Neural cell (in vitro differentiated cells): ENCODE results near the gene COL28A1. TPM values are rescaled to one million over a fixed set of nuclear protein-coding genes. Genes with fewer than 3 reads are reported as not detected.

Experiments
- H2AFZ ChIP-seq: fragments of 200-600, 300-800 bp; sonication (generic), shearing (Covaris generic); 2 replicates; pipeline ENCODE4 v1.6.0; 2014; ENCODE audit warnings: low read depth, mild to moderate bottlenecking, antibody characterized with exemption, low read length, moderate library complexity
- H3F3A ChIP-seq: fragments of 200-600 bp; shearing (Covaris generic); 2 replicates; pipeline ENCODE4 v1.6.1; 2016; ENCODE audit warnings: mild to moderate bottlenecking, moderate library complexity, mixed read lengths, antibody characterized with exemption, low read length; ENCODE audit not compliant: insufficient read depth, poor library complexity, severe bottlenecking
- H3K27ac ChIP-seq: fragments of 200-600, 300-800 bp; sonication (generic), shearing (Covaris generic); 2 replicates; pipeline ENCODE4 v1.5.1; 2014; ENCODE audit warnings: mild to moderate bottlenecking, low read length, moderate library complexity
- H3K27me3 ChIP-seq: fragments of 300-800, 200-600 bp; sonication (generic), shearing (Covaris generic); 2 replicates; pipeline ENCODE4 v1.6.0; 2014; ENCODE audit warnings: mild to moderate bottlenecking, low read depth, low read length, moderate library complexity; ENCODE audit not compliant: insufficient read depth
- H3K36me3 ChIP-seq: fragments of 300-800, 200-600 bp; sonication (generic), shearing (Covaris generic); 2 replicates; pipeline ENCODE4 v1.5.1; 2014; ENCODE audit warnings: mild to moderate bottlenecking, antibody characterized with exemption, low read length, moderate library complexity; ENCODE audit not compliant: insufficient read depth
- H3K4me2 ChIP-seq: fragments of 300-800, 200-600 bp; sonication (generic), shearing (Covaris generic); 2 replicates; pipeline ENCODE4 v1.6.0; 2014; ENCODE audit warnings: mild to moderate bottlenecking, low read length
- H3K4me3 ChIP-seq: fragments of 300-800, 200-600 bp; sonication (generic), shearing (Covaris generic); 2 replicates; pipeline ENCODE4 v1.5.1; 2014; ENCODE audit warnings: mild to moderate bottlenecking, low read length, moderate library complexity
- H3K79me2 ChIP-seq: fragments of 200-600 bp; shearing (Covaris generic); replicated peaks from 2 replicates; pipeline ENCODE4 v1.6.0; 2014; ENCODE audit warnings: mild to moderate bottlenecking, low read length, moderate library complexity; ENCODE audit not compliant: insufficient read depth
- H3K9ac ChIP-seq: fragments of 300-800, 200-600 bp; sonication (generic), shearing (Covaris generic); 2 replicates; pipeline ENCODE4 v1.6.1; 2016; ENCODE audit warnings: mild to moderate bottlenecking, low read length, mixed read lengths
- H3K9me2 ChIP-seq: fragments of 200-600 bp; shearing (Covaris generic); 2 replicates; pipeline ENCODE4 v1.6.1; 2016; ENCODE audit warnings: mild to moderate bottlenecking, low read length, mixed read lengths; ENCODE audit not compliant: insufficient read depth
- H3K9me3 ChIP-seq: fragments of 200-600, 300-800 bp; sonication (generic), shearing (Covaris generic); 2 replicates; pipeline ENCODE4 v1.6.1; 2016; ENCODE audit warnings: mild to moderate bottlenecking, mixed run types, low read length, moderate library complexity, mixed read lengths
- H4K20me1 ChIP-seq: fragments of 200-600 bp; shearing (Covaris generic); 2 replicates; pipeline ENCODE4 v1.6.1; 2016; ENCODE audit warnings: mild to moderate bottlenecking, mixed run types; ENCODE audit not compliant: insufficient read depth
- EP300 ChIP-seq: fragments of 450-650 bp; conservative IDR thresholded peaks from 2 replicates; pipeline ENCODE4 v1.6.1; 2014; ENCODE audit warnings: antibody characterized with exemption, mild to moderate bottlenecking, moderate library complexity; ENCODE audit not compliant: poor library complexity, severe bottlenecking
- EZH2 ChIP-seq: fragments of 200-600, 300-800 bp; shearing (Covaris generic), sonication (generic); IDR thresholded peaks from 2 replicates; pipeline ENCODE4 v1.6.1; 2014; ENCODE audit warnings: antibody characterized with exemption, low read length, borderline replicate concordance, mild to moderate bottlenecking; ENCODE audit not compliant: insufficient read depth, poor library complexity, severe bottlenecking
- MXI1 ChIP-seq: fragments of 450-650 bp; conservative IDR thresholded peaks from 2 replicates; pipeline ENCODE4 v1.6.1; 2014; ENCODE audit warnings: antibody characterized with exemption, mild to moderate bottlenecking; ENCODE audit not compliant: poor library complexity, severe bottlenecking
- POLR2AphosphoS5 ChIP-seq: IDR thresholded peaks from 2 replicates; pipeline ENCODE4 v1.6.1; 2012
- RAD21 ChIP-seq: fragments of 450-650 bp; conservative IDR thresholded peaks from 2 replicates; pipeline ENCODE4 v1.6.1; 2014; ENCODE audit warnings: antibody characterized with exemption, mild to moderate bottlenecking, moderate library complexity
- REST ChIP-seq: IDR thresholded peaks from 2 replicates; pipeline ENCODE4 v1.6.1; 2012; ENCODE audit warnings: borderline replicate concordance
- SMC3 ChIP-seq: fragments of 450-650 bp; conservative IDR thresholded peaks from 2 replicates; pipeline ENCODE4 v1.6.1; 2014; ENCODE audit warnings: antibody characterized with exemption, mild to moderate bottlenecking, moderate library complexity; ENCODE audit not compliant: poor library complexity
- TAF1 ChIP-seq: IDR thresholded peaks from 2 replicates; pipeline ENCODE4 v1.6.1; 2012; ENCODE audit warnings: low read depth
- polyA plus RNA-seq: library from polyadenylated mRNA; depleted of rRNA; stranded (reverse); fragments of >200 nt; gene quantifications from 2 replicates; pipeline ENCODE4 v1.2.3, GENCODE V29; 2014

The COL28A1 gene
- polyA plus RNA-seq, 1 donor from 2014 or later = 1.0 TPM

GRCh38 chr7:7490003-7490402 lies 45.7 kb downstream of the COL28A1 start:
- no peaks in the 10 kb centered on the region for H3K36me3 ChIP-seq
- H3K4me2 ChIP-seq = no peak overlapping the region
- H2AFZ ChIP-seq = no peak overlapping the region
- H3K9me3 ChIP-seq = no peaks in the 10 kb centered on the region
- H4K20me1 ChIP-seq = no peaks in the 10 kb centered on the region
- no peak overlapping the region for H3K4me3 ChIP-seq
- no peak overlapping the region for H3K27ac ChIP-seq
- no peaks in the 10 kb centered on the region for H3K79me2 ChIP-seq
- TF ChIP-seq SMC3 (no peak), EP300 (no peak), EZH2 (no peak), REST (no peak), RAD21 (no peak), MXI1 (no peak), POLR2AphosphoS5 (no peak), TAF1 (no peak)
- H3K9me2 ChIP-seq = no peaks in the 10 kb centered on the region
- no peaks in the 10 kb centered on the region for H3K27me3 ChIP-seq
- H3F3A ChIP-seq = no peaks in the 10 kb centered on the region
- H3K9ac ChIP-seq = no peak overlapping the region

- Histone ChIP-seq H3K27ac (no peak overlapping the region), H3K9me2 (no peaks in the 10 kb centered on the region), H3K9ac (no peak overlapping the region), H4K20me1 (no peaks in the 10 kb centered on the region), H3K27me3 (no peaks in the 10 kb centered on the region), H3K4me3 (no peak overlapping the region), H2AFZ (no peak overlapping the region), H3K4me2 (no peak overlapping the region), H3K79me2 (no peaks in the 10 kb centered on the region), H3K9me3 (no peaks in the 10 kb centered on the region), H3F3A (no peaks in the 10 kb centered on the region), H3K36me3 (no peaks in the 10 kb centered on the region)
- no peak for TF ChIP-seq MXI1
- TF ChIP-seq TAF1 = no peak
- TF ChIP-seq RAD21 = no peak
Observed at GRCh38 chr7:7489546-7489945, 46.1 kb downstream of the COL28A1 start.

- H3K79me2 ChIP-seq = no peaks in the 10 kb centered on the region
- no peak overlapping the region for H3K9ac ChIP-seq
Observed at GRCh38 chr7:7486362-7486761, 49.3 kb downstream of the COL28A1 start.

More at GRCh38 chr7:7486362-7486761, 49.3 kb downstream of the COL28A1 start:
- no peaks in the 10 kb centered on the region for H4K20me1 ChIP-seq
- no peaks in the 10 kb centered on the region for H3K36me3 ChIP-seq
- H3K9me3 ChIP-seq = no peaks in the 10 kb centered on the region
- H3F3A ChIP-seq = no peaks in the 10 kb centered on the region
- no peaks in the 10 kb centered on the region for H3K27me3 ChIP-seq
- no peaks in the 10 kb centered on the region for H3K9me2 ChIP-seq
- no peak overlapping the region for H3K4me2 ChIP-seq
- H3K27ac ChIP-seq = no peak overlapping the region
- no peak overlapping the region for H3K4me3 ChIP-seq
- no peak for TF ChIP-seq EZH2
- TF ChIP-seq REST = no peak
- TF ChIP-seq MXI1 = no peak
- no peak for TF ChIP-seq EP300
- no peak for TF ChIP-seq TAF1
- no peak overlapping the region for H2AFZ ChIP-seq
